ENCODE data around the gene SYNE3. TPM values are rescaled to one million over a fixed set of nuclear protein-coding genes. Genes with fewer than 3 reads are reported as not detected.
"Not testable (repeated sequence)": the region's sequence is repeated elsewhere in the genome, so short reads cannot be mapped to it uniquely, and the experiment has no call there.

SYNE3 gene
- total RNA-seq, 1 donor from 2014 or later, result 11.5 TPM

DNA sequence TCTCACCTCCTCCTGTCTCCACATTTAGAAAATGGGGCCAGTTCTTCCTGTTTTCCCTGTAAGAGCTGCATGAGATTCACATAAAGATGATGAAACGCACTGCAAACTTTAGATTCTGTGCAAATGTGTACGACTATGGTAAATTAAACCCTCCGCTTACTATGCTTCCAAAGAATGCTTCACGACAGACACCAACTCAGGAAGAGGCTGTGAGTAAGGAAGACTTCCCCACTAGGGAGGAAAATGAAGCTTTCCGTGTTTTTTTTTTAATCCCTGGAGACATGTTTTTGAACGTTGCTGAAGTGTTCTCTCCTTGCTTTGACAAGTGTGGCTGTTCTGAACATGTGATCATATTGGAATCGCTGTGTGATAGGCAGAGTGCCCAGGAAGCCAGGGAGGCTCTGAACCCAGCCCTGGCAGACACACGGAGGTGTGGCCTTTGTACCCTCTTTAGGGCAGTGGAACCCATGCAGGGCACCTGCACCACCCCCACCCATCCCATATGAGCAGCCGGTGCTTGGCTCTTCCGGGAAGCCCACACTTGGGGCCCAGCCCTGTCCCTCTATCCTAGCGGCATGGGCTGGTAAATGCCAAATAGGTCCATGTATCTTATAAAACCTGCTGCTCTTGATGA lies 7.5 kb upstream of the SYNE3 start:
- no peak for DNase-seq (ENCODE audit: low read depth, low spot score)

DNA sequence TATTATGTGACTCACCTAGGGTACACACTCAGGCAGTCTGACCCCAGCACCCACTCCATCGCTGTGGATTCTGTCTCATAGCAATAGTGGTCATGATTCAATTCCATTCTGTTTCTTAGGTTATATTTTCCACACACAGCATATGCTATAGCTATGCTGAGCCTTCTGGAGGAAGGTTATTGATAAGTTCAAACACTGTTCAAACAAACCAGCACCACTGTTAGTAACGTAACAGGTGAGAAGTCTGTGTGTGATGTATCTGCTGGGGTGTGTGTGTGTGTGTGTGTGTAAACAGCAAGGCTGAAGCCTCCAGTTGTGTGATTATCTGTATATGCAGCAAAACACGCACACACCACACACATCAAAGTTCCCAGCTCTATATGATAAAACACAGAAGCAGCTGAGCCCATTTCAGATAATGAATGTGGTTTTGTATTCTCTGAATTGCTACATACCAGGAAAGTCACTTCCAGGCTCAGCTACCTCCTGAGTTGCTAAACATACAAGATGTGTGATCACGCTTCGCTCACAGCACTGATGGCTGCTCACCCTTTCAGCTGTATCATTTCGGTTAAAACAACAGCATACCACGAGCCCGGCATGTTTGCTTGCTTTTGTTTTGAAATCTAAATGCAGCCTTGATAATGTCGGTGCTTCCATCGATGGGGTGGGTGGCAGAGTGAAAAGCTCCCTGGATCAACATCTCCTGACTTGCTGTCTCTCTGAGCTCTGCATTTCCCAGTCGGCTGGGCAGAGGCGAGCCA lies 6.8 kb upstream of the SYNE3 start:
- DNase-seq (ENCODE audit: low read depth, low spot score), result no peak

- no peak for DNase-seq (ENCODE audit: low read depth, low spot score)
These were observed 6.1 kb upstream of the SYNE3 start for GRCh38 chr14:95522556-95522955.

GRCh38 chr14:95522116-95522515 lies 5.7 kb upstream of the SYNE3 start:
- DNase-seq (ENCODE audit: low read depth, low spot score), result no peak

- DNase-seq (ENCODE audit: low read depth, low spot score), result no peak
These were observed 4.6 kb upstream of the SYNE3 start for GRCh38 chr14:95521001-95521400.

DNA sequence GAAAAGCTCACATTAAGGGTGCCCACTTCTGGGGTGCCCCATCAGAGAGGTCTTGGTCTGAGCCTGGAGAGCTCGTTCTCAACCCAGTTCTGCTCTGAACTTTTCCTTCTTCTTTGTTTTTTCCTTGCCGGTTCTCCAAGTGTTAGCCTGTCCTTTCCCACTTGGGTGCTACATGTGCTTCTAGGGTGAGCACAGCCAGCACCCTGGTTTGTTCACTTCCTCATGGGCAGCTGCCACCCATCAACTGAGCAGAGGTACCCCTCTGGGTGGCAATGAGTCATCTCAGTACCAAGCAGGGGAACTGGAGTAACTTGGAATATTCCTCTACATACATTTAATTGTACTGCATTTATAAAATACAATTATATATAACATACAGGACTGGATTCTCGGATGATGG lies 3.9 kb upstream of the SYNE3 start:
- DNase-seq (ENCODE audit: low read depth, low spot score), result no peak

DNA sequence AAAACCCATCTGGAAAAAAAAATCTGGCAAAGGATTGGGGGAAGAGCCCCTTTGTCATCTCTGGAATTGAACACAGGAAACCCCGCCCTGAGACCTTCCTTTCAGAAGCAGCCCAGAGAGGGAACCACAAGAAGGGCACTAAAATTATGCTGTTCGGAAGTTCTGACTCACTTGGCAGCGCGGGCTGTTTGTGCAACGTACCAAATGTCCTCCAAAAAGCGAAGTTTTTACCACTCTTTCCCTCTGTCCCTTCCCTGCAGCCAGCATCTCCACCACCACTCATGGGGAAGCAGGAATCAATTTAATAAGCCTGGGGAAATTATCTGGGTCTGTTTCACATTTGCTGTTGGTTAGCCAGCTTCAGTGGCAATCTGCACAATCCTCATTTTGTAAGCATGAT lies 3.2 kb upstream of the SYNE3 start:
- no peak for DNase-seq (ENCODE audit: low read depth, low spot score)

DNA sequence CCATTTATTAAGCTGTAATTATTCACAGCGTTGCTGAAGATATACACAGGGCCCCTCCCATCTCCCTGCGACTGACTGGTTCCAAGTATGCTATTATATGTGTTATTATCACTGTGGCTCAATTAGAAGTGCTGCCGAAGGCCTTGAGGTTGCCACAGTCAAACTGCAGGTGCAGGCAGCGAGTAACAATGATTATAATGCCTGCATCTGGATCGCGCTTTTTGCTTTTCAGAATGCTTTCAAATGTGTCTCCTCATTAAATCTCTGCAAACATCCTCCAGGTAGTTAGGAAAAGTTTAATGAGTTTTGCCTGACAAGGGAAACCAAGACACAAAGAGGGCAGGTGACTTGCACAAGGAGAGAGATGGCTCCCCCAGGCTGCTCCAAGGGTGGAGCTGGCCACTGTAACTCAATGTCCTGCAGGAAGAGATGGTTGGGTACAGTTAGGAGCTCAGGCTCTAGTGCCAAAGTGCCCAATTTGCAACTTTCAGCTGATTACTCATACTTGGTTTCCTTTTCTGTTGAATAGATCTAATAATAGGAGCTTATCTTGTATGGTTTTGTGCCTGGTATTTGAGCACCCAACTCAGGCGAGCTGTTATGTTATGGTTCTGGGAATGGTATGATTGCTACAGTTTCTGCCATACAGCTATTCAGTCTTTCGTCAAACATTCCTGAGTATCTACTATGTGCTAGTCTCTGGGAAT lies 1.7 kb upstream of the SYNE3 start:
- DNase-seq (ENCODE audit: low read depth, low spot score), result no peak

DNA sequence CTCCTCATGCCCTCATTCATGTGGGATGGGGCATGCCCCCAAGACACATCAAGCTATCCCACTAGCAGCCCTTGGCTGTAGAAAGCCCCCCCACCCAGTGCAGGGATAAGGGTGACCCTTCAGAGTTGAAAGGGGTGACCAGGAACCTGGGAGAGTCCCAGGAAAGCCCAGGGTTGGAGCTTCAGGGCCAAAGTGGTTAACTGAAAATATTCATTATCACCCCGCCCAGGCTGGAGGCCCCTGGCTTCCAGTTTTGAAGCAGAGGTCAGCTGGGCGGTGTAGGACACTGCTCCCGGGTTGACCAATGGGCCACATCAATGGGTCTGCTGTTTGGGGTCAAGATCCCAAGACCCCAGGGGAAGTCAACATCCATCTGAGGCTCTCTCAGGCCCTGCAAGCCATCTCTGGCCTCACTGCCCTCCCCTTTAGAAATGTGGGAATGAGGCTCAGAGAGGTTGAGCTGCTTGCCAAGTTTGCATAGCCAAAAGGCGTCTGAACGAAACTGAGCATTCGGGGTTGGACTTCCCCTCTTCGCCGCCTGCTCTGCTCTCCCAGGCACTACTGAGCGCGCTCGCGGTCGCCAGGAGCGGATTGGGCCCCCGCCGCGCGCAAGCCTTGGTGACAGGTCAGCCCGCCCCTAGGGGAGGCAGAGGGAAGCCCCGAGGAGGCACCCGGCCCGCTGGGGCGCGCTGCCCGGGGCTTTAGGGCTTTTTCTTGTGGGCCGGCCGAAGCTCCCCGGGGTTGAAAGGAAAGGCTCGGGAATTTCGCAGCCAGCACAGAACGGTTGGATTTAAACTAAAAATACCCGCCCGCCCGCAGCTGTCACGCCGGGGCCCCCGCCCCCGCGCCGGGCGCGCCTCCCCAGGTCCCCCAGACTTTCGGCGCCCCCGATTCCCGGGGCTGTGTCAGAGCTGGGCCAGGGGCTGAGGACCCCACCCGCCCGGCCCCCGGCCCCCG lies 576 bp downstream of the SYNE3 start:
- DNase-seq (ENCODE audit: low read depth, low spot score), result no peak

- no peak for DNase-seq (ENCODE audit: low read depth, low spot score)
These were observed 1.4 kb downstream of the SYNE3 start for GRCh38 chr14:95515080-95515489.

GRCh38 chr14:95514131-95515079 lies 2.0 kb downstream of the SYNE3 start:
- no peak for DNase-seq (ENCODE audit: low read depth, low spot score)

DNA sequence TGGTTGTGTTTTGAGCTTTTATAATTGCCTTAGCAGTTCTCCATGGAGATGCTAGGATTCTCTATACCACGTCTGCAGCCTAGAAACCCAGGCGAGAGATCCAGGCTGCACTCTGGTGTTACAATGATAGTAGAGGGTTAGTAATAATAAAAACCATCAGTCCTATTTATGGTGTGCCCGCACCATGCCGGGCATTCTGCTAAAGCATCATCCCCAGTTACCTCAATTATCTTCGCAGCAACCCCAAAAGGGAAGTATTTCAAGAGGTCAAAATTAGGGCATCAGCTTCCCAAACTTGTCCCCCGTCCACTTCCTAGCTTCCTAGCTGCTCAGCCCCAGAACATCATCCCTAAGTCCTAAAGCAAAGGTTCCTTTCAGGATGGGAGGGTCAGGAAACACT lies 3.2 kb downstream of the SYNE3 start:
- no peak for DNase-seq (ENCODE audit: low read depth, low spot score)

- DNase-seq (ENCODE audit: low read depth, low spot score), result no peak
These were observed 4.8 kb downstream of the SYNE3 start for GRCh38 chr14:95511687-95512086.

DNA sequence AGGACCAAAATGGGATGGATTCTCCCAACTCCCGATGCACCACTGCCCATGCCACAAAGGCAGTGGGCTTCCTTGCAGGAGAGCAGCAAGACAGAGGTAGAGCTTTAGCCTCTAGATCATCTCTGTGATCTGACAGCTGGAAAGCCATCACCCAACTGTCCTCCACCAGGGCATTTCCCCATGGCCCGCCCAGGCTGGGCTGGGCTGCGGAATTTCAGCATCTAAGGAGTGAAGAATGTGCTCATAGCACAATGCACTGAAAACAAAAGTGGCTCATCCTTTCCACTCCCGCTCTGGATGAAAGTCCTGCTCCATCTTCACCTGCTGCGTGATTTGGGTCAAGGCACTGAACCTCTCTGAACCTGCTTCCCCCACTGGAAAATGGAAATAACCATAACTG lies 5.6 kb downstream of the SYNE3 start:
- no peak for DNase-seq (ENCODE audit: low read depth, low spot score)

DNA sequence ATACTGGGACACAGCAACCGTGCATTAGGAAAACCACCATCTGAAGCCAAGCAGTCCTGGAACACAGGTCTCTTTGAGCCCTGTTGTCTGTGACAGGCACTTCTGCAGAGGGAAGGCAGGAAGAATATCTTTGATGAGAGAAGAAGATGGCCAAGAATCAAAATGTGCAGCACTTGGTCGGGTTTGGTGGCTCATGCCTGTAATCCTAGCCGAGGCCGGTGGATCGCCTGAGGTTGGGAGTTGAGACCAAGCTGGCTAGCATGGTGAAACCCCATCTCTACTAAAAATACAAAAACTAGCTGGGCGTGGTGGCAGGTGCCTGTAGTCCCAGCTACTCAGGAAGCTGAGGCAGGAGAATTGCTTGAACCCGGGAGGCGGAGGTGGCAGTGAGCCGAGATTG lies 6.1 kb downstream of the SYNE3 start:
- DNase-seq (ENCODE audit: low read depth, low spot score), result not testable (repeated sequence)

GRCh38 chr14:95509495-95509894 lies 7.0 kb downstream of the SYNE3 start:
- no peak for DNase-seq (ENCODE audit: low read depth, low spot score)

DNA sequence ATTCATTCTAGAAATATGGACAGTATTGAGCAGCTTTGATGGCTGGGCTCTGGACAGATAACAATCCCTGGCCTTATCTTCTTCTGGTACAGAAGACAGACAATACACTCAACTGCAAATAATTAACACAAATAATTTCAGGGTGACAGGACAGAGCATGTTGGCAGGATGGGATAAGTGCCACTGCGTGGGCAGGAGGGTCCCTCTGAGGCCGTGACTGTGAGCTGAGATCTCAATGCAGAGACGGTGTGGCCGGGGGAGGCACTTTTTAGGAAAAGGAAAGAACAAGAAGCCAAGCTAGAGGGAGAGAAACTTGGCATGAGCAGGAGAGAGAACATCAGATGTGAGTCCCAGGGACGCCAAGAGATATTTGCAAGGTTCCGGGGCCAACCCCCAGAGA lies 8.1 kb downstream of the SYNE3 start:
- no peak for DNase-seq (ENCODE audit: low read depth, low spot score)

DNA sequence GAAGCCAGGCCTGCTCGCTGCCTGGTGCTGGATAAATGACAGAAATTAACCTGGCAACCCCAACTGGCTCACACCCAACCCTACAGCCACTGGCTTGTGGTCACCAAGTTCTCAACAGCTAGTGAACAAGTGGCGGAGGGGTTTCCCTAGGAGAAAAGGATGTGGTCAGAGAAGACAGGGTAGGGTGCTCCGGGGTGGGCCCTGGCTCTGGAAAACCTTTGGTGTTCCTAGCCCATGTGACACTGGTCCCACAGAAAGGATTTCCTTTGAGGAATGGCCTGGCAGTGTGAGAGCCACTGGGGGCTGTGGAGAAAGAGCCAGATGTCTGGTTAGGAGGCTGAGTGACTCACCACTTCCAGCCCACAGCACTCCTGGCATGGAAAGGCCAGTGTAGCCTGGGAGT lies 8.7 kb downstream of the SYNE3 start:
- DNase-seq (ENCODE audit: low read depth, low spot score), result no peak

DNA sequence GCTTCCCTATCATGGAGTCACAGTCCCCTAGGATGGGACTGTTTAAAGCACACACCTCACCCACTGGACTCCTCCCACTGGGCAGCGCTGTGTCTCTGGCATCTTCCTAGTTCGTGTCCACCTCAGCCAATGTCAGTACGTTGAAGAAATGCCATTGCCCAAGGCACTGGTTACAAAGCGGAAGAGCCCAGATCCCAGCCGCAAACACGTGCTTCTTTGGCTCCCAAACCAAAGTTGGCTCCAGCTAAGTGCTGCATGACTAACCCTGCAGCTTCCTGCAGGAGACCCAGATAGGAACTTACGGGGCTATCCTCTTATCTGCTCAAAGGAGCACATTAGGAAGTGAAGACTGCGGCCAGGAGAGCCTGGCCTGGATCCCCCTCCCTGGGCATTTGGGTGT lies 9.3 kb downstream of the SYNE3 start:
- DNase-seq (ENCODE audit: low read depth, low spot score), result peak; percentile 89

- DNase-seq (ENCODE audit: low read depth, low spot score), result no peak
These were observed 11.3 kb downstream of the SYNE3 start for GRCh38 chr14:95505030-95505589.

All from pulmonary artery endothelial cell (primary cell).